Naive thymus-derived CD8-positive, alpha-beta T cell (primary cell): ENCODE measurements around the gene PACS2. TPM values are rescaled to one million over a fixed set of nuclear protein-coding genes. Genes with fewer than 3 reads are reported as not detected.
"Not testable (repeated sequence)": the region's sequence is repeated elsewhere in the genome, so short reads cannot be mapped to it uniquely, and the experiment has no call there.

Source experiments
- ATAC-seq, 2 donors: fragments of 150-1000 bp; cut with Tn5 transposase in 1 of 2; sonication (Bioruptor Pico), chemical (Tn5 transposase) in 1 of 2; 1 replicate in 1 of 2; 2 replicates in 1 of 2; pipeline ENCODE4 v1.10.0; 2021; ENCODE audit warnings: mild to moderate bottlenecking in 2 of 2, moderate library complexity in 2 of 2
- POLR2A ChIA-PET: fragments of 350-600 bp; sonication (Branson Sonifier 250); formaldehyde crosslinking; loops from one replicate; lab custom pipeline; 2021; ENCODE audit warnings: antibody characterized with exemption; lab: Charles Lee
- DNase-seq, 10 donors: peaks; one replicate each; pipeline versions ENCODE4 v3.0.0 to v3.0.0-alpha.2; 2020 to 2022
- H3K27ac Mint-ChIP-seq, 10 donors: one replicate each; pipeline ENCODE4 v1.8.0; 2020 to 2022; ENCODE audit warnings: mild to moderate bottlenecking in 10 of 10, mixed read lengths in 10 of 10, moderate library complexity in 4 of 10, inconsistent platforms in 1 of 10
- H3K27me3 Mint-ChIP-seq, 5 donors: one replicate each; pipeline ENCODE4 v1.8.0; 2021 to 2022; ENCODE audit warnings: mixed read lengths in 5 of 5
- H3K36me3 Mint-ChIP-seq, 3 donors: one replicate each; pipeline ENCODE4 v1.8.0; 2020 to 2022; ENCODE audit warnings: mixed read lengths in 3 of 3, mild to moderate bottlenecking in 2 of 3, inconsistent platforms in 1 of 3
- H3K4me1 Mint-ChIP-seq, 4 donors: one replicate each; pipeline ENCODE4 v1.8.0; 2021 to 2022; ENCODE audit warnings: mixed read lengths in 4 of 4
- H3K4me3 Mint-ChIP-seq, 10 donors: one replicate each; pipeline ENCODE4 v1.8.0; 2020 to 2022; ENCODE audit warnings: mild to moderate bottlenecking in 10 of 10, mixed read lengths in 10 of 10, moderate library complexity in 6 of 10, inconsistent platforms in 1 of 10
- H3K9me3 Mint-ChIP-seq, 9 donors: one replicate each; pipeline ENCODE4 v1.8.0; 2020 to 2022; ENCODE audit warnings: mixed read lengths in 9 of 9, mild to moderate bottlenecking in 3 of 9, inconsistent platforms in 1 of 9, moderate library complexity in 1 of 9
- polyA plus RNA-seq, 3 donors: library from polyadenylated mRNA; unstranded; fragments of 300-500 nt; fragmentation: Illumina TruSeq; gene quantifications; one replicate each; pipeline ENCODE4 v1.2.3, GENCODE V29; 2021
- total RNA-seq, 8 experiments: library from RNA in 2 of 8; stranded (reverse) in 2 of 8; gene quantifications; one replicate each; pipeline ENCODE4 v1.2.3 and lab custom pipeline; 2021 to 2026

The PACS2 gene
- total and polyA plus RNA-seq, 5 experiments from 2014 or later, result 1.7 to 82.1 (median 6.1) TPM

- Mint-ChIP-seq H3K4me3 (no peak overlapping the region), H3K27ac (no peak overlapping the region), H3K36me3 (peaks cover 0 to 14% (median 2%) of the 10 kb centered on the region in 3 donors), H3K27me3 (no peaks in the 10 kb centered on the region), H3K4me1 (peaks cover 25 to 47% (median 36%) of the 10 kb centered on the region in 4 donors), H3K9me3 (no peaks in the 10 kb centered on the region)
- DNase-seq (no peak), ATAC-seq (no peak)
- POLR2A ChIA-PET, result no interaction called here
Measured at GRCh38 chr14:105280525-105280924, 34.0 kb upstream of the PACS2 start.

- POLR2A ChIA-PET, result interaction anchor here (0.7 kb wide), 1 partner anchor 208 kb away, joined by 3 read pairs; no protein-coding TSS in a partner anchor
- DNase-seq (peak in 3 of 10 donors; percentile 25 to 40 (median 35)), ATAC-seq (peak in 1 of 2 donors; percentile 52)
- H3K27me3 Mint-ChIP-seq, result no peaks in the 10 kb centered on the region
- H3K9me3 Mint-ChIP-seq, result no peaks in the 10 kb centered on the region
- peak overlapping the region in 5 of 10 donors; percentile 40 to 83 (median 50) for H3K27ac Mint-ChIP-seq
- peaks cover 23 to 53% (median 38%) of the 10 kb centered on the region in 4 donors for H3K4me1 Mint-ChIP-seq
- peak overlapping the region in 1 of 10 donors; percentile 28 for H3K4me3 Mint-ChIP-seq
- H3K36me3 Mint-ChIP-seq, result peaks cover 0 to 18% (median 2%) of the 10 kb centered on the region in 3 donors
Measured at GRCh38 chr14:105281371-105282097, 33.0 kb upstream of the PACS2 start.

- Mint-ChIP-seq H3K9me3 (no peaks in the 10 kb centered on the region), H3K27ac (peak overlapping the region in 5 of 10 donors; percentile 43 to 83 (median 51)), H3K36me3 (peaks cover 0 to 20% (median 2%) of the 10 kb centered on the region in 3 donors), H3K27me3 (no peaks in the 10 kb centered on the region), H3K4me1 (peaks cover 23 to 60% (median 38%) of the 10 kb centered on the region in 4 donors), H3K4me3 (peak overlapping the region in 1 of 10 donors; percentile 28)
- POLR2A ChIA-PET, result interaction anchor here (0.7 kb wide), 1 partner anchor 207 kb away, joined by 3 read pairs; no protein-coding TSS in a partner anchor
- DNase-seq (no peak), ATAC-seq (no peak)
Measured at GRCh38 chr14:105282098-105282725, 32.3 kb upstream of the PACS2 start.

GRCh38 chr14:105283028-105283427 is 31.5 kb upstream of the PACS2 start:
- DNase-seq (no peak), ATAC-seq (no peak)
- Mint-ChIP-seq H3K4me3 (peak overlapping the region in 1 of 10 donors; percentile 41), H3K27ac (peak overlapping the region in 4 of 10 donors; percentile 13 to 79 (median 72)), H3K27me3 (no peaks in the 10 kb centered on the region), H3K4me1 (peaks cover 23 to 64% (median 42%) of the 10 kb centered on the region in 4 donors), H3K36me3 (peaks cover 0 to 20% (median 2%) of the 10 kb centered on the region in 3 donors), H3K9me3 (no peaks in the 10 kb centered on the region)
- POLR2A ChIA-PET, result no interaction called here

GRCh38 chr14:105283899-105284298 is 30.6 kb upstream of the PACS2 start:
- DNase-seq, result peak in 2 of 10 donors; percentile 19 to 29
- Mint-ChIP-seq H3K27ac (peak overlapping the region in 9 of 10 donors; percentile 26 to 88 (median 71)), H3K9me3 (no peaks in the 10 kb centered on the region), H3K36me3 (peaks cover 0 to 20% (median 2%) of the 10 kb centered on the region in 3 donors), H3K27me3 (no peaks in the 10 kb centered on the region), H3K4me1 (peaks cover 23 to 64% (median 43%) of the 10 kb centered on the region in 4 donors), H3K4me3 (peak overlapping the region in 5 of 10 donors; percentile 34 to 52 (median 45))
- ATAC-seq, result peak; percentile 56 to 77
- POLR2A ChIA-PET, result no interaction called here

GRCh38 chr14:105285174-105285573 is 29.4 kb upstream of the PACS2 start:
- H3K4me1 Mint-ChIP-seq, result peaks cover 25 to 56% (median 44%) of the 10 kb centered on the region in 4 donors
- no peak overlapping the region for H3K4me3 Mint-ChIP-seq
- peaks cover 0 to 20% (median 0%) of the 10 kb centered on the region in 3 donors for H3K36me3 Mint-ChIP-seq
- POLR2A ChIA-PET, result no interaction called here
- no peaks in the 10 kb centered on the region for H3K27me3 Mint-ChIP-seq
- H3K27ac Mint-ChIP-seq, result peak overlapping the region in 3 of 10 donors; percentile 3 to 79 (median 45)
- DNase-seq, result no peak
- no peak for ATAC-seq
- no peaks in the 10 kb centered on the region for H3K9me3 Mint-ChIP-seq

- DNase-seq, result no peak
- Mint-ChIP-seq H3K36me3 (peaks cover 0 to 22% (median 0%) of the 10 kb centered on the region in 3 donors), H3K27me3 (no peaks in the 10 kb centered on the region), H3K27ac (peak overlapping the region in 4 of 10 donors; percentile 13 to 80 (median 46)), H3K4me3 (no peak overlapping the region), H3K9me3 (no peaks in the 10 kb centered on the region), H3K4me1 (peaks cover 30 to 62% (median 52%) of the 10 kb centered on the region in 4 donors)
- ATAC-seq, result no peak
- POLR2A ChIA-PET, result no interaction called here
Measured at GRCh38 chr14:105286759-105287144, 27.8 kb upstream of the PACS2 start.

- H3K27ac Mint-ChIP-seq, result peak overlapping the region in 2 of 10 donors; percentile 20 to 80
- POLR2A ChIA-PET, result no interaction called here
- ATAC-seq, result no peak
Measured at GRCh38 chr14:105287249-105288102, 27.1 kb upstream of the PACS2 start.

GRCh38 chr14:105288936-105289335 is 25.6 kb upstream of the PACS2 start:
- POLR2A ChIA-PET, result interaction anchor here (0.7 to 1.0 kb wide), 2 partner anchors 26 to 130 kb away, joined by 3 to 4 read pairs; partner anchors contain the start of gene PACS2

More at GRCh38 chr14:105287249-105288102, 27.1 kb upstream of the PACS2 start:
- DNase-seq, result no peak
- Mint-ChIP-seq H3K4me1 (peaks cover 24 to 55% (median 50%) of the 10 kb centered on the region in 4 donors), H3K9me3 (no peaks in the 10 kb centered on the region), H3K4me3 (no peak overlapping the region), H3K27me3 (no peaks in the 10 kb centered on the region), H3K36me3 (peaks cover 0 to 19% (median 0%) of the 10 kb centered on the region in 3 donors)

GRCh38 chr14:105290621-105291346 is 23.8 kb upstream of the PACS2 start:
- Mint-ChIP-seq H3K27ac (peak overlapping the region; percentile 37 to 99 (median 79)), H3K9me3 (no peaks in the 10 kb centered on the region), H3K4me3 (peak overlapping the region in 3 of 10 donors; percentile 5 to 41 (median 26)), H3K27me3 (no peaks in the 10 kb centered on the region), H3K36me3 (peaks cover 0 to 8% (median 0%) of the 10 kb centered on the region in 3 donors), H3K4me1 (peaks cover 17 to 62% (median 48%) of the 10 kb centered on the region in 4 donors)
- POLR2A ChIA-PET, result no interaction called here
- ATAC-seq (no peak), DNase-seq (peak in 1 of 10 donors; percentile 43)

More at GRCh38 chr14:105288936-105289335, 25.6 kb upstream of the PACS2 start:
- ATAC-seq, H3K9me3 Mint-ChIP-seq, H3K27me3 Mint-ChIP-seq, DNase-seq: not testable (repeated sequence)
- H3K27ac Mint-ChIP-seq, result peak overlapping the region; percentile 5 to 81 (median 48)
- peaks cover 19 to 63% (median 53%) of the 10 kb centered on the region in 4 donors for H3K4me1 Mint-ChIP-seq
- H3K4me3 Mint-ChIP-seq, result peak overlapping the region in 1 of 10 donors; percentile 7
- peaks cover 0 to 19% (median 0%) of the 10 kb centered on the region in 3 donors for H3K36me3 Mint-ChIP-seq
